GM06990 (cell line): ENCODE results near the gene RCOR1.

ENCODE experiments used
- DNase-seq: peaks from one replicate; pipeline ENCODE4 v3.0.0-alpha.2; 2011; ENCODE audit not compliant: insufficient read length; ENCODE audit errors: extremely low read depth
- H3K27me3 ChIP-seq: replicated peaks from 2 replicates; pipeline ENCODE4 v1.6.0; 2011; ENCODE audit warnings: low read length; ENCODE audit not compliant: control insufficient read depth, insufficient read depth
- H3K36me3 ChIP-seq: 2 replicates; pipeline ENCODE4 v1.5.1; 2011; ENCODE audit warnings: low read length; ENCODE audit not compliant: control insufficient read depth, insufficient read depth
- H3K4me3 ChIP-seq: replicated peaks from 2 replicates; pipeline ENCODE4 v1.5.1; 2011; ENCODE audit warnings: low read depth, mild to moderate bottlenecking, control low read depth, low read length
- TF ChIP-seq, protein P1 (sequence below): IDR thresholded peaks from 2 replicates; pipeline ENCODE4 v1.5.1; 2011; ENCODE audit warnings: low read length, control low read depth, mild to moderate bottlenecking, inconsistent platforms; ENCODE audit not compliant: insufficient read depth, poor library complexity, severe bottlenecking

Gene RCOR1

DNA sequence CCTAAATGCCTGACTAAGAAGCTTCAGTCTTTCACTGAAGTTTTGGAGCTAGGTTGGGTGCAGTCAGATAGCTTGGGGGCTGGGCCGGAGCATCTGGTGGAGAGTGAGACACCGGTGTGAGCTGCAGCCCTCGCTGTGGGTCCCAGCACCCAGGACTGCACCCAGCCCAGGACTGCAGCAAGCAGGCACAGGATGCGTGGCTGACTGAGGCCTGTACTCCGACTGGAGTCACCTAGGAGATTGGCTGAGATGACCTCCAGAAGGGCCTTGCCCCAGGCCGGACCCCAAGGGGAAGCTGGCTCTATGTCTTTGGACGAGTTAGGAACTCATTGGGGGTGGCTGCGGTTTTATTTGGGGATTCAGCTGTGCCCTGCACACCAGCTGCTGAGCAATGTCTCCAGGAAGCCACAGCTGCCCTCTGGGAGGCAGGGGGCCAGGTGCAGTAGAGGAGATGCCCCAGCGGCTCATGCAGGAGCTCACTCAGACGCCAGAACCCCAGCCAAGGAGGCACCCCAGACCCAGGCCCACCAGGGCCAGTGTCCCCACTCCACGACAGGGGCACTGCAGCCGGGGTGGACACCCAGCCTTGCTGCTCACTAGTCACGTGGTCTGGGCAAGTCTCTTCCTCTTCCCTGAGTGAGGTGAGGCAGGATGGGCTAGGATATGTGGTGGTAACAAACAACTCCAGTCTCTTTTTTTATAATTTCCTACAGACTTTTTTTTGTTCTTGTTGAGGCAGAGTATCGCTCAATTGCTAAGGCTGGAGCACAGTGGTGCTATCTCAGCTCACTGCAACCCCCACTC is 31.8 kb upstream of the RCOR1 start:
- H3K36me3 ChIP-seq = no peaks in the 10 kb centered on the region
- no peak overlapping the region for H3K4me3 ChIP-seq
- no peak for DNase-seq
- H3K27me3 ChIP-seq = no peaks in the 10 kb centered on the region
- TF ChIP-seq, protein P1, sequence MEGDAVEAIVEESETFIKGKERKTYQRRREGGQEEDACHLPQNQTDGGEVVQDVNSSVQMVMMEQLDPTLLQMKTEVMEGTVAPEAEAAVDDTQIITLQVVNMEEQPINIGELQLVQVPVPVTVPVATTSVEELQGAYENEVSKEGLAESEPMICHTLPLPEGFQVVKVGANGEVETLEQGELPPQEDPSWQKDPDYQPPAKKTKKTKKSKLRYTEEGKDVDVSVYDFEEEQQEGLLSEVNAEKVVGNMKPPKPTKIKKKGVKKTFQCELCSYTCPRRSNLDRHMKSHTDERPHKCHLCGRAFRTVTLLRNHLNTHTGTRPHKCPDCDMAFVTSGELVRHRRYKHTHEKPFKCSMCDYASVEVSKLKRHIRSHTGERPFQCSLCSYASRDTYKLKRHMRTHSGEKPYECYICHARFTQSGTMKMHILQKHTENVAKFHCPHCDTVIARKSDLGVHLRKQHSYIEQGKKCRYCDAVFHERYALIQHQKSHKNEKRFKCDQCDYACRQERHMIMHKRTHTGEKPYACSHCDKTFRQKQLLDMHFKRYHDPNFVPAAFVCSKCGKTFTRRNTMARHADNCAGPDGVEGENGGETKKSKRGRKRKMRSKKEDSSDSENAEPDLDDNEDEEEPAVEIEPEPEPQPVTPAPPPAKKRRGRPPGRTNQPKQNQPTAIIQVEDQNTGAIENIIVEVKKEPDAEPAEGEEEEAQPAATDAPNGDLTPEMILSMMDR = no peak

DNA sequence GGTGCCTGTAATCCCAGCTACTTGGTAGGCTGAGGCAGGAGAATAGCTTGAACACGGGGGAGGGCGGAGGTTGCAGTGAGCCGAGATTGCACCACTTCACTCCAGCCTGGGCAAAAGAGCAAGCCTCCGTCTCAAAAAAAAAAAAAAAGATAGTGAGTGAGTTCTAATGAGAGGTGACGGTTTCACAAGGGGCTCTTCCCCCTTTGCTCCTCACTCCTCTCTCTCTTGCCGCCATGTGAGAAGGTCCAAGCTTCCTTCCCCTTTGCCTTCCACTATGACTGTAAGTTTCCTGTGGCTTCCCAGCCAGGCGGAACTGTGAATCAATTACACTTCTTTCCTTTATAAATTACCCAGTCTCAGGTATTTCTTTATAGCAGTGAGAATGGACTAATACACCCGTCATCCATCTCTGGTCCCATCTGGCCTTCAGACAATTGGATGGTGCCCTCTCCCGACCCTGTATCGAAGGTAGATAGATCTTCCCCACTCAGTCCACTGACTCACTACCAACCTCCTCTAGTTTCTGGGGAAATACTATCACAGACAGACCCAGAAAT is 27.0 kb upstream of the RCOR1 start:
- DNase-seq = peak; percentile 53
- H3K36me3 ChIP-seq = no peaks in the 10 kb centered on the region
- no peak overlapping the region for H3K4me3 ChIP-seq
- no peaks in the 10 kb centered on the region for H3K27me3 ChIP-seq
- TF ChIP-seq, protein P1 = no peak

DNA sequence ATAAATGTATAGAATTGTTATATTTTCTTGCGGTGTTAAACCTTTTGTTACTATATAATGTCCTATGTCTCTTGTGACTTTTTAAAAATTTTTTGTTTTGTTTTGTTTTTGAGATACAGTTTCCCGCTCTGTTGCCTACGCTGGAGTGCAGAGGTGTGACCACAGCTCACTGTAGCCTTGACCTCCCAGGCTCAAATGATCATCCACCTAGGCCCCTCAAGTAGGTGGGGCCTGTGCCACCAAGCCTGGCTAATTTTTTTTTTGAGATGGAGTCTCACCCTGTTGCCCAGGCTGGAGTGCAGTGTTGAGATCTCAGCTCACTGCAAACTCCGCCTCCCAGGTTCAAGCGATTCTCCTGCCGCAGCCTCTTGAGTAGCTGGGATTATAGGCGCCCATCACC is 26.5 kb upstream of the RCOR1 start:
- Histone ChIP-seq H3K36me3 (no peaks in the 10 kb centered on the region), H3K27me3 (no peaks in the 10 kb centered on the region), H3K4me3 (no peak overlapping the region)
- DNase-seq = no peak
- TF ChIP-seq, protein P1 = no peak

DNA sequence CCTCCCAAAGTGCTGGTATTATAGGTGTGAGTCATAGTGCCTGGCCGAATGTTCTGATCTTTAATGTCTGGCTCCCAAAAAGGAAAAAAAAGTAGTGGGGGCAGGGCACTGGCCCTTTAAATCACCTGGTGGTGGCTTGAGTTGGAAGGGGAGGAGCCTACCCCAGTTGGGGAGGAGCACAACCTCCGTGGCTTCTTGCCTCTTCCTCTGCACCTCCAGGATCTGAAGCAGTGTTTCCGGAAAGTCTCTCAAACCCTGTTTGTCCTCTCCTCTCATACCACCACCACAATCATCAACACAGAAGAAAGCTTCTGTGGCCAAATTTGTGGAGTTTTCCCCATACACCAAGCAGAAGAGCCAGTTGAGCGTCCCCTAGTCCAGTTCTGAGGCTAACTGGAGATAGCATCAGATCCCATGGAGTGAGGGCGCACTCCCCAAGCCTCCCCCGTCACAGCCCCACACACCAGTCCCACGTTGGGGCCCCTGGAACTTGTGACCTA is 24.3 kb upstream of the RCOR1 start:
- Histone ChIP-seq H3K27me3 (no peaks in the 10 kb centered on the region), H3K4me3 (no peak overlapping the region), H3K36me3 (no peaks in the 10 kb centered on the region)
- no peak for DNase-seq
- TF ChIP-seq, protein P1 = no peak

DNA sequence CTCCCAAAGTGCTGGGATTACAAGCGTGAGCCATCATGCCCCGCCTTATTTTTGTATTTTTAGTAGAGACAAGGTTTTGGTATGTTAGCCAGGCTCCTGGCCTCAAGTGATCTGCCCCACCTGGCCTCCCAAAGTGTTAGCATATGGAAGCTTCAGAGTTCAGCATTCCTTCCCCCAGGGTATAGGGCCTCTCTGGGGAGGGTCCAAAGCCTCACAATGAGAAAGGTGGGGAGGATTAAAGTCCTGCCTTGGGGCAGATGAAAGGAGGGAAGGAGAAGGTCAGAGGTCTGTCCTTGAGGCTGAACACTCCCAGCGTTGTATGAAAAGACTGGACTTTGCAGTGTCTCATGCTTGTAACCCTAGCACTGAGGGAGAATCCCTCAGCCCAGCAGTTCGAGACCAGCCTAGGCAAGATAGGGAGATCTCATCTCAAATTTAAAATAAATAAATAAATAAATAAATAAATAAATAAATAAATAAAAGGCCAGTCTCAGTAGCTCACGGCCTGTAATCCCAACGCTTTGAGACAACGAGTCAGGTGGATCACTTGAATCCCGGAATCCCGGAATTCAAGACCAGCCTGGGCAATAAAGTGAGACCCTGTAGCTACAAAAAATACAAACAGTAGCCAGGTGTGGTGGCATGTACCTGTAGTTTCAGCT is 22.0 kb upstream of the RCOR1 start:
- TF ChIP-seq, protein P1 = no peak
- H3K36me3 ChIP-seq = no peaks in the 10 kb centered on the region

More for the DNA sequence above, 22.0 kb upstream of the RCOR1 start:
- no peak overlapping the region for H3K4me3 ChIP-seq
- no peak for DNase-seq
- no peaks in the 10 kb centered on the region for H3K27me3 ChIP-seq
